Spleen (tissue), 11 donors: ENCODE results near the gene CASTOR1. TPM values are rescaled to one million over a fixed set of nuclear protein-coding genes. Genes with fewer than 3 reads are reported as not detected.
A peak's percentile ranks its signal among the peaks of the same experiment; 100 is the strongest.

Source experiments
- DNase-seq: peaks from one replicate; pipeline ENCODE4 v3.0.0-alpha.2; 2020
- H3K27ac ChIP-seq, 8 donors: fragments of 200-600 bp; sonication (generic) in 7 of 8; 1 replicate in 4 of 8; 2 replicates in 4 of 8; pipeline versions ENCODE4 v1.5.0 to v1.8.0; 2016 to 2021; ENCODE audit warnings: inconsistent platforms in 4 of 8, mild to moderate bottlenecking in 4 of 8, moderate library complexity in 1 of 8
- H3K27me3 ChIP-seq, 7 donors: fragments of 200-600 bp; sonication (generic) in 6 of 7; replicated peaks in 1 of 7; 1 replicate in 4 of 7; 2 replicates in 3 of 7; pipeline versions ENCODE4 v1.5.0 to v1.8.0; 2016 to 2021; ENCODE audit warnings: inconsistent platforms in 3 of 7, mild to moderate bottlenecking in 1 of 7
- H3K36me3 ChIP-seq, 6 donors: fragments of 200-600 bp; sonication (generic) in 5 of 6; 1 replicate in 4 of 6; 2 replicates in 2 of 6; pipeline versions ENCODE4 v1.5.0 to v1.8.0; 2016 to 2021; ENCODE audit warnings: inconsistent platforms in 2 of 6
- H3K4me1 ChIP-seq, 6 donors: fragments of 200-600 bp; sonication (generic) in 5 of 6; 1 replicate in 3 of 6; 2 replicates in 3 of 6; pipeline versions ENCODE4 v1.5.0 to v1.8.0; 2016 to 2021; ENCODE audit warnings: inconsistent platforms in 3 of 6
- H3K4me3 ChIP-seq, 8 donors: fragments of 200-600 bp; sonication (generic) in 7 of 8; 1 replicate in 4 of 8; 2 replicates in 4 of 8; pipeline versions ENCODE4 v1.5.0 to v1.8.0; 2016 to 2021; ENCODE audit warnings: inconsistent platforms in 4 of 8, mild to moderate bottlenecking in 4 of 8, moderate library complexity in 2 of 8
- H3K9me3 ChIP-seq, 8 donors: fragments of 200-600 bp; sonication (generic) in 7 of 8; 1 replicate in 4 of 8; 2 replicates in 4 of 8; pipeline versions ENCODE4 v1.5.0 to v1.8.0; 2016 to 2021; ENCODE audit warnings: inconsistent platforms in 4 of 8
- CTCF ChIP-seq, 11 experiments: fragments of 200-600 bp in 7 of 11; fragments of 450-650 bp in 4 of 11; sonication (generic) in 4 of 11; IDR thresholded peaks in 8 of 11; conservative IDR thresholded peaks in 3 of 11; 1 replicate in 7 of 11; 2 replicates in 4 of 11; pipeline versions ENCODE4 v1.4.0 to v1.8.0; 2016 to 2021; ENCODE audit warnings: antibody characterized with exemption in 11 of 11, inconsistent platforms in 4 of 11, mild to moderate bottlenecking in 1 of 11
- POLR2A ChIP-seq, 3 donors: fragments of 450-650 bp; IDR thresholded peaks; one replicate each; pipeline ENCODE4 v1.5.1; 2017; ENCODE audit warnings: antibody characterized with exemption in 3 of 3, mild to moderate bottlenecking in 1 of 3
- POLR2AphosphoS5 ChIP-seq, 3 donors: sonication (generic); formaldehyde crosslinking; IDR thresholded peaks; one replicate each; pipeline ENCODE4 v1.5.1; 2017; ENCODE audit warnings: antibody characterized with exemption in 3 of 3
- WGBS, 5 donors: extraction: QIAGEN DNeasy Blood & Tissue Kit in 3 of 5; methylation state at CpG; one replicate each; pipeline versions ENCODE4 v1.1.5 to v1.1.7; 2013 to 2018; 5-methylcytosine and 5-hydroxymethylcytosine counted together
- intact Hi-C: fragments of 100-400 bp; cut with DNase I; formaldehyde crosslinking; loops from one replicate; pipeline ENCODE4 v1.15.0; 2023; ENCODE audit warnings: low total_unique reads
- polyA plus RNA-seq, 3 donors: library from polyadenylated mRNA; stranded (reverse); fragments of 200-250 nt; gene quantifications; one replicate each; pipeline ENCODE4 v1.2.1, GENCODE V29; 2013
- total RNA-seq, 7 donors: library from RNA; depleted of rRNA in 3 of 7; stranded (reverse); fragments of >200 nt in 3 of 7; fragmentation: NEBNext Ultra II Directional in 4 of 7; extraction: Animal tissue kit (Norgen Biotek cat#: 25700) in 4 of 7; gene quantifications; one replicate each; pipeline versions ENCODE4 v1.1.0 to v1.2.1, GENCODE V29; 2016 to 2021
- donor health status: healthy with polysubstance abuse.
- donor health status: DM: no; HTN: no; CAD: no; lungs with moderate emphysema.
- donor health status: DM: no; HTN: no; CAD: no.
- donor health status: Bipolar disorder and iron deficiency.
- donor health status: healthy.
- donor health status: DM: no; HTN: no; CAD: no.
- donor health status: DM: yes; HTN: yes; CAD: no.

Gene CASTOR1
- total and polyA plus RNA-seq, 10 donors, result 5.6 to 18.9 (median 12.6) TPM

GRCh38 chr22:30299322-30299721, 10.0 kb upstream of the CASTOR1 start:
- intact Hi-C loops, result no loop called here
- Histone ChIP-seq H3K27me3 (no peaks in the 10 kb centered on the region), H3K4me3 (no peak overlapping the region), H3K27ac (peak overlapping the region in 3 of 8 donors; percentile 26 to 75 (median 66)), H3K36me3 (peaks cover 0 to 99% (median 54%) of the 10 kb centered on the region in 6 donors), H3K4me1 (peaks cover 34 to 98% (median 45%) of the 10 kb centered on the region in 6 donors), H3K9me3 (no peaks in the 10 kb centered on the region)
- no peak for DNase-seq
- TF ChIP-seq CTCF (IDR thresholded peaks at IDR 0.05 in 8 of 11, conservative IDR thresholded peaks at IDR 0.05 in 3 of 11) (no peak), POLR2AphosphoS5 (IDR thresholded peaks at IDR 0.05) (peak in 1 of 3 donors; percentile 27), POLR2A (IDR thresholded peaks at IDR 0.05) (no peak)
- whole genome bisulfite sequencing, 5 donors, result 92 to 98% (median 95%) methylated on average over 13 of the region's 13 CpGs

DNA sequence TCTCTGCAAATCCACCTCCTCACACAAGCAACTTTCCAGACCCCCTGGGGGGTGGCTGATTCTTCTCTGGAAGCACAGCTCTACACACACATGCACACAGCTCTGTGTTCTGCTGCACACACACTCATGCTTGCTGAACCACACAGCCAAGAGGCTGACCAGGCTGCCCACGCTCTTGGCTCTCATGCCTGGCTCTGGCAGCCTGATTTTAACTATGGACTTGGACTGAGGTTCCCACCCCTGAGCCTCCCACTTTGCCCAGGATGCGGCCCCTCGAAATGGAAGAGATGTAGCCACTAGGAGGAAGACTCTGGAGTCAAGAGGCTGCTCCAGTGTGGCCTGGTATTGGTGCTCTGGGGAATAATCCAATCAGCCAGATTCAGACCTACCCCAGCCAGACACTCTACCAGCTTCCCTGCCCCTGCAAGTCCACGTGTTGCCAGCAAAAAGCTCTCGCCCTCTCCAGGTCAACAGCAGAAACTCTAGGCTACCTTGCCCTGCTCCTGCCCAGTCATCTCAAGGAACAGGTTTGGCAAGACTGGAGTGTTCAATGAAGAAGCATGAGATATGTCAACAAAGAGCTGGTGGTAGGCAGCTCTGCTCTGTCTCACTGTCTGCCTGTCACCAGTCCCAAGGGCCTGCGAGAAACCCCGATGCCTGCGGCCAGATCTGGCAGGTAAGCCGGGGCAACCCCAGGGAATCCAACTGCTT, 8.8 kb upstream of the CASTOR1 start:
- no peaks in the 10 kb centered on the region for H3K9me3 ChIP-seq
- H3K27ac ChIP-seq, result peak overlapping the region in 3 of 8 donors; percentile 26 to 75 (median 66)
- no peaks in the 10 kb centered on the region for H3K27me3 ChIP-seq
- intact Hi-C loops, result no loop called here
- H3K4me1 ChIP-seq, result peaks cover 22 to 86% (median 35%) of the 10 kb centered on the region in 6 donors
- peaks cover 0 to 99% (median 65%) of the 10 kb centered on the region in 6 donors for H3K36me3 ChIP-seq
- TF ChIP-seq CTCF (IDR thresholded peaks at IDR 0.05 in 8 of 11, conservative IDR thresholded peaks at IDR 0.05 in 3 of 11), result no peak
- TF ChIP-seq POLR2A (IDR thresholded peaks at IDR 0.05), result no peak
- TF ChIP-seq POLR2AphosphoS5 (IDR thresholded peaks at IDR 0.05), result no peak
- WGBS, 5 donors, result 78 to 92% (median 89%) methylated on average over 9 of the region's 9 CpGs
- DNase-seq, result no peak
- no peak overlapping the region for H3K4me3 ChIP-seq

DNA sequence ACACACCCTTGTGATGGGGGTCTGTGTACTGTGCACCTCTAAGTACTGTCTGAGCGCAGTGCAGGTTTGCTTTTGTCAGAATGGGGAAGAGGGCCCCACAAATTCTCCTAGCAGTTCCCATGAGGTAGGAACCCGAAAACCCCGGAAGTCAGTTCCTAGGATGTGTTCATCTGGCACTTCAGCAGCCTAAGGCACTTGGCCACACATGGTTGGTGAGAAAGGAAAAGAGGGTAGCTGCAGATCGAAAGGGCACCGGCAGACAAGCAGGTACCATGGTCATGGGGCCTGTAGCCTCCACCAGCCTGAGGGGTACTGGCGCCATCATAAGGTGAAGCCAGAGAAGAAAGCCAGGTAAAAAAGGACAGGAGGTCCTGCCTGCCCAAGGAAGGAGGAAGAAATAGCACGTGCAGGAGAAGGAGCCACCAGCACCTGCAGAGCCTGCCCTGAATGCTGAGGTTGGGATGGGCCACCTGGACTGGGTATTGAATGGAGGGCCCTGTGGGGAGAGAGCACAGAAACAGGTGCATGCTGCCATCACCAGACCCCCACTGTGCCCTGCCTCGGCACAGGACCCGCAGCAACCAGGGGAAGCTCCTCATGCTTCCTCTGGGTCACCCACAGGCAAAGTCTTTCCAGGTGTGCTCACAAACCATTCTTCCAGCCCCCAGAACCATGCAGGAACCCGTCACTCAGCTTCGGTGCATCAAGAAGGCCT, 8.1 kb upstream of the CASTOR1 start:
- WGBS, 5 donors, result 77 to 92% (median 89%) methylated on average over 10 to 11 of the region's 11 CpGs
- H3K27me3 ChIP-seq, result no peaks in the 10 kb centered on the region
- H3K4me3 ChIP-seq, result no peak overlapping the region
- H3K4me1 ChIP-seq, result peaks cover 15 to 85% (median 31%) of the 10 kb centered on the region in 6 donors
- peak overlapping the region in 3 of 8 donors; percentile 26 to 75 (median 66) for H3K27ac ChIP-seq
- no peak for DNase-seq
- TF ChIP-seq POLR2AphosphoS5 (IDR thresholded peaks at IDR 0.05) (peak in 1 of 3 donors; percentile 5), CTCF (IDR thresholded peaks at IDR 0.05 in 8 of 11, conservative IDR thresholded peaks at IDR 0.05 in 3 of 11) (no peak), POLR2A (IDR thresholded peaks at IDR 0.05) (no peak)
- peaks cover 0 to 100% (median 72%) of the 10 kb centered on the region in 6 donors for H3K36me3 ChIP-seq
- no peaks in the 10 kb centered on the region for H3K9me3 ChIP-seq
- intact Hi-C loops, result no loop called here

DNA sequence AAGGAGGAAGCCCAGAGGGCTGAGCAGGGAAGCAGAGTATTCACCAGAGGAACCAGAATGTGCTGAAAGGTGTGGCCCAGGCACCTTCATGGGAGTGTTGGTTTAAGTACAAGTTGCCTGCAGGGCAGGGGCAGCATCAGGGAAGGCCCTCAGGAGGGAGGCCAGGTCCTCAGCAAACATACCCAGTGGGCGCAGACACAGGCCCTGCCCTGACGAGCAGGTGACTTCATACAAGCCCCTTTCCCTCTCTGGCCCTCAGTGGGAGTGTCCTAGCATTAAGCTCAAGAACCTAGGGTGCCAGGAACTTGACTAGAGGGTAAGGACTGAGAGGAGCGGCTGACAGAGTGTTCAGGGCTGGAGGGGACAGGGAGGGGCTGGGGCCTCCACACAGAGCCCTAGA, 7.5 kb upstream of the CASTOR1 start:
- no peak for TF ChIP-seq CTCF (IDR thresholded peaks at IDR 0.05 in 8 of 11, conservative IDR thresholded peaks at IDR 0.05 in 3 of 11)
- TF ChIP-seq POLR2AphosphoS5 (IDR thresholded peaks at IDR 0.05), result peak in 1 of 3 donors; percentile 13
- TF ChIP-seq POLR2A (IDR thresholded peaks at IDR 0.05), result no peak
- no peaks in the 10 kb centered on the region for H3K9me3 ChIP-seq
- DNase-seq, result no peak
- intact Hi-C loops, result no loop called here
- H3K27me3 ChIP-seq, result no peaks in the 10 kb centered on the region
- peaks cover 9 to 85% (median 30%) of the 10 kb centered on the region in 6 donors for H3K4me1 ChIP-seq
- no peak overlapping the region for H3K4me3 ChIP-seq
- 78 to 94% (median 93%) methylated on average over 2 to 3 of the region's 3 CpGs for WGBS, 5 donors
- peak overlapping the region in 3 of 8 donors; percentile 26 to 75 (median 66) for H3K27ac ChIP-seq
- peaks cover 0 to 100% (median 77%) of the 10 kb centered on the region in 6 donors for H3K36me3 ChIP-seq
